Progenitor cell of endocrine pancreas (in vitro differentiated cells): ENCODE data around the gene B3GNT5. TPM values are rescaled to one million over a fixed set of nuclear protein-coding genes. Genes with fewer than 3 reads are reported as not detected.

ENCODE experiments used
- DNase-seq: peaks from one replicate; pipeline ENCODE4 v3.0.0; 2021; ENCODE audit warnings: low spot score; ENCODE audit not compliant: unreplicated experiment
- H3K27ac Mint-ChIP-seq: 2 replicates; pipeline ENCODE4 v1.8.0; 2021; ENCODE audit warnings: mild to moderate bottlenecking, moderate library complexity, mixed read lengths
- H3K27me3 Mint-ChIP-seq: 2 replicates; pipeline ENCODE4 v1.8.0; 2021; ENCODE audit warnings: mixed read lengths
- H3K36me3 Mint-ChIP-seq: 2 replicates; pipeline ENCODE4 v1.8.0; 2022; ENCODE audit warnings: mixed read lengths; ENCODE audit not compliant: insufficient read depth
- H3K4me1 Mint-ChIP-seq: 2 replicates; pipeline ENCODE4 v1.8.0; 2021; ENCODE audit warnings: low read depth, mixed read lengths
- H3K4me3 Mint-ChIP-seq: 2 replicates; pipeline ENCODE4 v1.8.0; 2021; ENCODE audit warnings: low read depth, mild to moderate bottlenecking, moderate library complexity, mixed read lengths
- H3K9me3 Mint-ChIP-seq: 2 replicates; pipeline ENCODE4 v1.8.0; 2021; ENCODE audit warnings: low read depth, mixed read lengths
- total RNA-seq: library from RNA; stranded (reverse); gene quantifications from 2 replicates; pipeline ENCODE4 v1.2.1, GENCODE V29; 2021
- TF ChIP-seq, protein P1 (sequence below): fragments of 200-600 bp; sonication (generic); IDR thresholded peaks from one replicate; pipeline ENCODE4 v1.5.0; 2021; ENCODE audit warnings: antibody characterized with exemption, mild to moderate bottlenecking; ENCODE audit not compliant: unreplicated experiment

B3GNT5 gene
- total RNA-seq, 1 donor from 2014 or later = 26.7 TPM

DNA sequence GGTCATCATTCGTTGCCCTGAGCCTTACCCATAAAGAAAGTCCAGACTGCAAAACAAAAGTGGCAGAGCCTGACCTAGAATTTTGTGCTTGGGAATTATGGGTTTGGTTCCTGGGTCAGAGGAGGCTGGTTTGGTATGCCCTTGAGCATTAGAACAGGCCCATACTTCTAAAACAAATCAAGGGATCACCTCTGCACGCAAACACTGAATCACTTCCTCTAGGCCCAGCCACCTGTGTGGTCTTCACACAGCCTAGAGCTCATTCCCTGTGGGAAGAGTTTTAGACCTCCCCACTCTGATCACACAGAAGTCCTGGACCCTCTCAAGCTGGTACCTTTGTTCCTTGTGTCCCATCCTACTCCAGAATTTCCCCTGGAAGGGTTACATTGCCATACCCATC, 59.4 kb downstream of the B3GNT5 start:
- Mint-ChIP-seq H3K9me3 (no peaks in the 10 kb centered on the region), H3K27me3 (peaks cover 4% of the 10 kb centered on the region), H3K27ac (no peak overlapping the region), H3K36me3 (no peaks in the 10 kb centered on the region), H3K4me1 (peaks cover 3% of the 10 kb centered on the region), H3K4me3 (no peak overlapping the region)
- no peak for DNase-seq
- TF ChIP-seq, protein P1, sequence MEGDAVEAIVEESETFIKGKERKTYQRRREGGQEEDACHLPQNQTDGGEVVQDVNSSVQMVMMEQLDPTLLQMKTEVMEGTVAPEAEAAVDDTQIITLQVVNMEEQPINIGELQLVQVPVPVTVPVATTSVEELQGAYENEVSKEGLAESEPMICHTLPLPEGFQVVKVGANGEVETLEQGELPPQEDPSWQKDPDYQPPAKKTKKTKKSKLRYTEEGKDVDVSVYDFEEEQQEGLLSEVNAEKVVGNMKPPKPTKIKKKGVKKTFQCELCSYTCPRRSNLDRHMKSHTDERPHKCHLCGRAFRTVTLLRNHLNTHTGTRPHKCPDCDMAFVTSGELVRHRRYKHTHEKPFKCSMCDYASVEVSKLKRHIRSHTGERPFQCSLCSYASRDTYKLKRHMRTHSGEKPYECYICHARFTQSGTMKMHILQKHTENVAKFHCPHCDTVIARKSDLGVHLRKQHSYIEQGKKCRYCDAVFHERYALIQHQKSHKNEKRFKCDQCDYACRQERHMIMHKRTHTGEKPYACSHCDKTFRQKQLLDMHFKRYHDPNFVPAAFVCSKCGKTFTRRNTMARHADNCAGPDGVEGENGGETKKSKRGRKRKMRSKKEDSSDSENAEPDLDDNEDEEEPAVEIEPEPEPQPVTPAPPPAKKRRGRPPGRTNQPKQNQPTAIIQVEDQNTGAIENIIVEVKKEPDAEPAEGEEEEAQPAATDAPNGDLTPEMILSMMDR = no peak

- Mint-ChIP-seq H3K4me1 (peaks cover 3% of the 10 kb centered on the region), H3K27me3 (peaks cover 4% of the 10 kb centered on the region), H3K36me3 (no peaks in the 10 kb centered on the region), H3K27ac (no peak overlapping the region), H3K9me3 (no peaks in the 10 kb centered on the region), H3K4me3 (no peak overlapping the region)
- TF ChIP-seq, protein P1 = no peak
- DNase-seq = no peak
Observed at GRCh38 chr3:183313351-183313750, 60.3 kb downstream of the B3GNT5 start.

GRCh38 chr3:183313764-183314163, 60.7 kb downstream of the B3GNT5 start:
- Mint-ChIP-seq H3K27ac (no peak overlapping the region), H3K4me1 (peaks cover 3% of the 10 kb centered on the region), H3K27me3 (peaks cover 4% of the 10 kb centered on the region), H3K36me3 (no peaks in the 10 kb centered on the region), H3K9me3 (no peaks in the 10 kb centered on the region), H3K4me3 (no peak overlapping the region)
- TF ChIP-seq, protein P1 = no peak
- DNase-seq = no peak

DNA sequence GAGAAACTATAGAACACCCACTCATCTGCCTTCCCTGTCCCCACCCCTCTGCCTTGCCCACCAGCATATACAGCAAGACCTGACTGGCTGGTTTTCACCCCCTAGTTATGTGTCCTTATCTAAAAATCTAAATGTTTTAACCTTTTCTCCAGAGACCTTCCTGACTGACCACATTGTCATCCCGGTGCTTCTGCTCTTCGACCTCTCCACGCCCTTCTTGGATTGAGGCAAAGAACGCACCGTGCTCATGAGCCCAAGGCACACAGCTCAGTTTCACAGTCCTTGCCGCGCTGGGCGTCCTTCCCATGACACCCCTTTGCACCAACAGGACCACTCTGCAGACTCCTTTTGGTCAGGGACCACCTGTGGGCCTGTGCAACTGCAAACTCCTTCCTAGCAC, 62.7 kb downstream of the B3GNT5 start:
- TF ChIP-seq, protein P1 = no peak
- no peak overlapping the region for H3K4me3 Mint-ChIP-seq
- no peaks in the 10 kb centered on the region for H3K9me3 Mint-ChIP-seq
- H3K4me1 Mint-ChIP-seq = peaks cover 3% of the 10 kb centered on the region
- H3K27ac Mint-ChIP-seq = no peak overlapping the region
- H3K36me3 Mint-ChIP-seq = no peaks in the 10 kb centered on the region
- H3K27me3 Mint-ChIP-seq = peaks cover 4% of the 10 kb centered on the region
- no peak for DNase-seq

DNA sequence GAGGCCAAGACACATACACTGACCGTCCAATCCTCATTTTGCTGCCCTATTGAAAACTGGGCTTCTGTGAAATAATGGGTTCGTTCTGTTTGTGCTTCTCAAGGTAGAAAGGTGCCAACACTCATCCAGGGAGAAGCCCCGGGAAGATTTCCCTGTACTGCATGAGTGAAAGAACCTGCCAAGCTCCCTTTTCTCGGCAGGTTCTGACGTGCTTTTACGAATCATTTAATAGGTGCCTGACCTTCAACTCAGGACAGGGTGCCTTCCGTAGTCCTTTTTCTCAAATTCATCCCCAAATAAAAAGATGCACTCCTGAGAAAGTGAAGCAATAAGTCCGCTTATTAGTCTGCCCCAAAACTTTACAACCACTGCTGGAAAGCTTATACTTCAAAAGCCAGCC, 64.2 kb downstream of the B3GNT5 start:
- TF ChIP-seq, protein P1 = no peak
- peaks cover 4% of the 10 kb centered on the region for H3K27me3 Mint-ChIP-seq
- H3K4me3 Mint-ChIP-seq = no peak overlapping the region
- no peaks in the 10 kb centered on the region for H3K36me3 Mint-ChIP-seq
- no peak for DNase-seq
- H3K27ac Mint-ChIP-seq = no peak overlapping the region
- no peaks in the 10 kb centered on the region for H3K9me3 Mint-ChIP-seq
- peaks cover 3% of the 10 kb centered on the region for H3K4me1 Mint-ChIP-seq
